Measurements from ENCODE around the gene ZFP1.

DNA sequence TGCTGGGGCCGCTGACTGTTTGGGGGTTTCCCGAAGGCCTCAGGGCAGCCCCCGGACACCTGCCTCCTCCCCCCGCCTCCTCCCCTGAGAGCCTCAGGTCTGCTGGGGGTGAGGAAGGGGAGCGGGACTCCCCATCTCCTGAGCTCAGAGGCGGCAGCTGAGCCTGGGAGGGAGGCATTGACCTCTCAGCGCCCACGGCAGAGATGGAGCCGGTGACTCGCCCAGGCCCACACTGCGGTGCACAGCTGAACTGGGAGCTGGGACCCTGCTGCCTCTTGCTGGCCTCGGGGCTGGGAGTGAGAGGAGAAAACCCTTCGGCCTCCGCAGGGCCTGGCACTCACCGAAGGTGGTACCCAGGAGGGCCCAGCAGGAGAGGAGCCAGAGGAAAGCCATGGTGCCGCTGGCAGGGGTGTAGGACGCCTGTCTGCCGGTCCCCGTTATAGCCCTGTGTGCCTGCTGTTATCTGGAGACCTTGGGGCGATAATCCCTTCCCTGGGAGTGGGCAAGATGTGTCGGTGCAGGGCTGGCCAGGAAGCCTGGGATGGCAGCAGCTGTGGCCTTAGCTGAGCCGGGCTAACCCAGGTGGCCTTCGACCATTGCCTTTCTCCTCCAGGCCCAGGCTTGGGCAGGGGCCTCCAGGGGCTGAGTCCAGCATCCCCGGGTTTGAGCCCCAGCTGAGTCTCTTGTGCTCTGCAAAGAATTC is 58.6 kb downstream of the ZFP1 start, which contains the start of gene CTRB2:
- TF ChIP-seq, protein P1, sequence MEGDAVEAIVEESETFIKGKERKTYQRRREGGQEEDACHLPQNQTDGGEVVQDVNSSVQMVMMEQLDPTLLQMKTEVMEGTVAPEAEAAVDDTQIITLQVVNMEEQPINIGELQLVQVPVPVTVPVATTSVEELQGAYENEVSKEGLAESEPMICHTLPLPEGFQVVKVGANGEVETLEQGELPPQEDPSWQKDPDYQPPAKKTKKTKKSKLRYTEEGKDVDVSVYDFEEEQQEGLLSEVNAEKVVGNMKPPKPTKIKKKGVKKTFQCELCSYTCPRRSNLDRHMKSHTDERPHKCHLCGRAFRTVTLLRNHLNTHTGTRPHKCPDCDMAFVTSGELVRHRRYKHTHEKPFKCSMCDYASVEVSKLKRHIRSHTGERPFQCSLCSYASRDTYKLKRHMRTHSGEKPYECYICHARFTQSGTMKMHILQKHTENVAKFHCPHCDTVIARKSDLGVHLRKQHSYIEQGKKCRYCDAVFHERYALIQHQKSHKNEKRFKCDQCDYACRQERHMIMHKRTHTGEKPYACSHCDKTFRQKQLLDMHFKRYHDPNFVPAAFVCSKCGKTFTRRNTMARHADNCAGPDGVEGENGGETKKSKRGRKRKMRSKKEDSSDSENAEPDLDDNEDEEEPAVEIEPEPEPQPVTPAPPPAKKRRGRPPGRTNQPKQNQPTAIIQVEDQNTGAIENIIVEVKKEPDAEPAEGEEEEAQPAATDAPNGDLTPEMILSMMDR (IDR thresholded peaks at IDR 0.05) = no peak
- no peak for TF ChIP-seq EP300 (IDR thresholded peaks at IDR 0.05)
